NCI-H146 treated with DMSO at 0.1 percent for 48 hours (cell line): Measurements from ENCODE around the gene STH.

ENCODE experiments used
- DNase-seq: peaks from one replicate; lab custom pipeline; 2025; ENCODE audit not compliant: unreplicated experiment; lab: John Stamatoyannopoulos, UW

STH gene

DNA sequence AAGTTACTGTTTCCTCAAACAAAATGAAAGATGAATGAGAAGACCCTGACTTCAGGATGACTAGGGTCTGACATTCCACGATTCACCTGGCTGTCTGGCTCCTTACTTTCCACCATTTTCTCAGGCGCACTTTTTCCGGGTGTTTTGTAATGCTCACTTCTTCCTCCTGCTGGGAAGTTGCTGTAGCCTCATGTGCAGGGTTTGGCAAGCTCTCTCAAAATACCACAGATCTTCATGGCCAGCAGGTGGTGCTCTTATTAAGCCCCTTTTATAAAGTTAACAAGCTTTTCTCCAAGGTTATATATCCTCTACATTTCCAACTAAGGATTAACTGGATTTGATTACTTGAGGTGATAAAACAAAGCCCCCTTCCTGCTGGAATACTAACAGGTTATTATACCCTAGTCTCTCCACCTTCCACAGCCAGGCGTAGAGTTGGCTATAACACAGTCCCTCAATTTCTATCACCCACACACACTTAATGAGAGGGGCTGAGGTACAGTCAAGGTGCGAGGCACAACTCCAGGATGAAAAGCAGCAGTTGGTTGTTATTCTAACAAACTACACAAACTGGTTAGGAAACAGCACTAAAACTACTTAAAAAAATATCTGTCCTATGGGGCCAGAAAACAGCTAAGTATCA is 45.4 kb downstream of the STH start:
- peak; percentile 39 for DNase-seq

DNA sequence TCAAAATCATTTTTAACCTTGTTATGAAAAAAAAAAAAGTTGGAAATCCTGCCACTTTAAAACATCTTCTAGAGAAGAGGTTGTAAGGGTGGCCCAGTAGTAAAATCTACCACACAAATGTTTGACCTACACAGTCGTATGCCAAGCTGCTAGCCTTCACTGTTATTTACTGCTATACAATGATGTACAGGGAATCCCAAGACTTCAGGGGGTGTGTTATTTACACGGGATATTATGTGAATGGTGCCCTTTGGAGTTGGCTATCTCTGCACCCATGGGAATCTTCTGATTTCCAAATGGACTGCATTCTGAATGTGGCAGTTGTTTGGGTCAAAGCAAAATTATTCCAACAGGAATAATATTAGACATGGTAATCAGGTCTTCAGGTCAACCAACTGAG is 45.9 kb downstream of the STH start:
- no peak for DNase-seq

DNA sequence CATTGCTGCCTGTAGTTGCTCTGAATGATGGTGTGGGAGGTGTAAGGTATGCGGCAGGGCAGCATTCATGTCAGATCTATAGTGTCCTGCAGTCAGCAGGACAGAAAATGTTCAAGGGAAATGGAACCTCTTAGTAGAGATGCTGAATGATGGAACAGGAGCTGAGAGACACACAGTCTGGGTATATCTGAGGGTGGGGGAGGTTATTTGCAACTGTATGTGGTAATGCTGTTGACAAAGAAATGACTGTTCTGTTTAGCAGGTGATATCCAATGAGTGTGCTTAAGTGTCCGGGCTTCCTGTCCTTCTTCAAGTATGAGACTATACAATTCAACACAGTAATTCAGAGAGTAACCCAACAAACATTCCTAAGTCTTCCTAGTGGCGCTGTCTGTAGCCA is 46.6 kb downstream of the STH start:
- no peak for DNase-seq

DNA sequence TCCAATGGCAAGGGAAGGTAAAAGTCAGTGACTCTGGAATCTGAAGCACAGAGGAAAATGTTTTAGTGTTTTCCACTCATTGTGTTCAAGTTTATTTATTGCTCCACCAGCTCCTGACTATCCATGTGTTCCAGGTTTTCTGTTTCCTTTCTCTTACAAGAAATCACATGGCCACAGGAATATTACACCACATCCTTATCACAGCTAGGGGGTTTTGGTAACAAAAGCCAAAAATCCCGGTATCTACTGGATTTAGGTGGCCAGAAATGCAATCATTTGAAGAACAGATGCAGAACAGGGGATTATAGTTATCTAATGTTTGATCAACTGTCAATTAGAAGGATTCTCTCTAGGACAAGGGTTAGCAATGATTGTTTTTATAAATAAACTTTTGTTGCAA is 47.9 kb downstream of the STH start:
- no peak for DNase-seq

DNA sequence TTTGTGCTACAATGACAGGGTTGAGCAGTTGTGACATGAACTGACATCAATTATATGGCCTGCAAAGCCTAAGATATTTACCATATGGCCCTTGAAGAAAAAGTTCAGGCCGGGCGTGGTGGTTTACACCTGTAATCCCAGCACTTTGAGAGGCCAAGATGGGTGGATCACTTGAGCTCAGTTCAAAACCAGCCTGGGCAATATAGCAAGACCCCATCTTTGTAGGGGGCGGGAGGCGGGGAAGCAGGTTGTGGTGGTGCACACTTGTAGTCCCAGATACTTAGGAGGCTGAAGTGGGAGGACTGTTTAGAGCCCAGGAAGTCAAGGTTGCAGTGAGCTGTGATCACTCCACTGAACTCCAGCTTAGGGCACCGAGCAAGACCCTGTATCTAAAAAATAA is 48.3 kb downstream of the STH start:
- no peak for DNase-seq

DNA sequence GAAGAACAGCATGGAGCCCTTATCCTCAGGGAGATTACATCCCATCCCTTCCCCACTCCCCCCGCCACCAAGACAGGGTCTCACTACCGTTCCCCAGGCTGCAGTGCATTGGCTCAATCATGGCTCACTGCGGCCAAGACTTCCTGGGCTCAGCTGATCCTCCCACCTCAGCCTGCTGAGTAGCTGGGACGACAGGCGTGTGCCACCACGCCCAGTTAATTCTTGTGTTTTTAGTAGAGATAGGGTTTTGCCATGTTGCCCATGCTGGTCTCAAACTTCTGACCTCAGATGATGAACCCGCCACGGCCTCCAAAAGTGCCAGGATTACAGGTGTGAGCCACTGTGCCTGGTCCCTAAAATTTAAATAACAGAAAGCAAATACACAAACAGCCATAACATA is 48.8 kb downstream of the STH start:
- DNase-seq: no peak
